ENCODE data around the gene PRSS27.

GRCh38 chr16:2748757-2749455, 28.9 kb upstream of the PRSS27 start:
- TF ChIP-seq CTCF (IDR thresholded peaks at IDR 0.05) (no peak), POLR2AphosphoS5 (IDR thresholded peaks at IDR 0.05) (no peak)
